AG04450 (cell line): Measurements from ENCODE around the gene CCNY. TPM values are rescaled to one million over a fixed set of nuclear protein-coding genes. Genes with fewer than 3 reads are reported as not detected.

Source experiments
- CTCF ChIA-PET: fragments of 300-600, 350-600 bp; formaldehyde crosslinking; extraction: SDS; loops from one replicate; lab custom pipeline; 2022; ENCODE audit warnings: antibody characterized with exemption, inconsistent platforms; lab: Charles Lee
- POLR2A ChIA-PET: fragments of 350-600 bp; formaldehyde crosslinking; extraction: SDS; loops from one replicate; lab custom pipeline; 2021; ENCODE audit warnings: antibody characterized with exemption, inconsistent platforms; lab: Yijun Ruan, JAX
- DNase-seq: peaks from one replicate; pipeline ENCODE4 v3.0.0-alpha.2; 2011; ENCODE audit warnings: low read depth, low spot score
- H3K27ac ChIP-seq: one replicate; pipeline ENCODE4 v1.5.1; 2012; ENCODE audit warnings: low read depth, low read length, control low read depth
- H3K27me3 ChIP-seq: one replicate; pipeline ENCODE4 v1.6.0; 2012; ENCODE audit warnings: low read length; ENCODE audit not compliant: control insufficient read depth, insufficient read depth
- H3K4me3 ChIP-seq: 2 replicates; pipeline ENCODE4 v1.5.1; 2011; ENCODE audit warnings: mild to moderate bottlenecking, low read depth, low read length, control low read depth
- H3K9me3 ChIP-seq: 2 replicates; pipeline ENCODE4 v1.5.1; 2012; ENCODE audit warnings: low read length; ENCODE audit not compliant: control insufficient read depth, insufficient read depth
- CTCF ChIP-seq: IDR thresholded peaks from 2 replicates; pipeline ENCODE4 v1.5.1; 2011; ENCODE audit warnings: low read depth, low read length, control low read depth, inconsistent platforms
- polyA plus RNA-seq: library from polyadenylated mRNA; depleted of rRNA; stranded (reverse); fragments of >200 nt; gene quantifications from 2 replicates; pipeline ENCODE4 v1.2.3, GENCODE V29; 2011

The CCNY gene
- polyA plus RNA-seq, 1 experiment, result 90.2 TPM

- Histone ChIP-seq H3K4me3 (no peak overlapping the region), H3K27me3 (no peaks in the 10 kb centered on the region), H3K27ac (no peak overlapping the region), H3K9me3 (peaks cover 12% of the 10 kb centered on the region; the same call in 1 of the 2 replicates)
- DNase-seq, result no peak
- TF ChIP-seq CTCF, result no peak
- ChIA-PET CTCF (interaction anchor here (0.8 kb wide), 1 partner anchor 11 kb away, joined by 3 read pairs; no protein-coding TSS in a partner anchor), POLR2A (no interaction called here)
Measured at GRCh38 chr10:35394934-35395333, 58.6 kb downstream of the CCNY start.

- TF ChIP-seq CTCF, result no peak
- ChIA-PET POLR2A (no interaction called here), CTCF (no interaction called here)
- no peaks in the 10 kb centered on the region for H3K9me3 ChIP-seq
- no peak overlapping the region for H3K27ac ChIP-seq
- no peak overlapping the region for H3K4me3 ChIP-seq
- no peak for DNase-seq
- no peaks in the 10 kb centered on the region for H3K27me3 ChIP-seq
Measured at GRCh38 chr10:35396560-35397434, 60.5 kb downstream of the CCNY start.

- H3K27ac ChIP-seq, result no peak overlapping the region
- DNase-seq, result no peak
- no peak for TF ChIP-seq CTCF
- H3K4me3 ChIP-seq, result no peak overlapping the region
- no peaks in the 10 kb centered on the region for H3K27me3 ChIP-seq
- POLR2A ChIA-PET, result no interaction called here
- no peaks in the 10 kb centered on the region for H3K9me3 ChIP-seq
- CTCF ChIA-PET, result no interaction called here
Measured at GRCh38 chr10:35397953-35398352, 61.6 kb downstream of the CCNY start.

- Histone ChIP-seq H3K4me3 (no peak overlapping the region), H3K27ac (no peak overlapping the region), H3K27me3 (no peaks in the 10 kb centered on the region), H3K9me3 (peaks cover 3% of the 10 kb centered on the region; the same call in 1 of the 2 replicates)
- no peak for DNase-seq
- POLR2A ChIA-PET, result no interaction called here
- CTCF ChIA-PET, result no interaction called here
- TF ChIP-seq CTCF, result 0 out of 2 replicates have a peak, but pooled peaks have one; percentile 2
Measured at GRCh38 chr10:35398355-35398754, 62.0 kb downstream of the CCNY start.

GRCh38 chr10:35398908-35399307, 62.6 kb downstream of the CCNY start:
- Histone ChIP-seq H3K9me3 (peaks cover 7% of the 10 kb centered on the region; the same call in 1 of the 2 replicates), H3K4me3 (no peak overlapping the region), H3K27me3 (no peaks in the 10 kb centered on the region), H3K27ac (no peak overlapping the region)
- no peak for DNase-seq
- no peak for TF ChIP-seq CTCF
- CTCF ChIA-PET, result interaction anchor here (0.6 kb wide), 1 partner anchor 137 kb away, joined by 3 read pairs; no protein-coding TSS in a partner anchor
- POLR2A ChIA-PET, result no interaction called here
